NAMALWA (cell line): ENCODE measurements around the gene CNOT10.
"Not testable (repeated sequence)": the region's sequence is repeated elsewhere in the genome, so short reads cannot be mapped to it uniquely, and the experiment has no call there.

ENCODE experiments used
- DNase-seq: peaks from one replicate; pipeline ENCODE4 v3.0.0-alpha.2; 2015; ENCODE audit warnings: low spot score

Gene CNOT10

GRCh38 chr3:32696523-32696922 lies 11.5 kb downstream of the CNOT10 start:
- DNase-seq, result no peak

- no peak for DNase-seq
Observed at GRCh38 chr3:32698506-32698905, 13.5 kb downstream of the CNOT10 start.

GRCh38 chr3:32699429-32699828 lies 14.4 kb downstream of the CNOT10 start:
- no peak for DNase-seq

- no peak for DNase-seq
Observed at GRCh38 chr3:32700244-32700643, 15.3 kb downstream of the CNOT10 start.

GRCh38 chr3:32703491-32703972 lies 18.5 kb downstream of the CNOT10 start:
- DNase-seq, result no peak

GRCh38 chr3:32705232-32705631 lies 20.2 kb downstream of the CNOT10 start:
- no peak for DNase-seq

GRCh38 chr3:32706348-32707025 lies 21.5 kb downstream of the CNOT10 start:
- no peak for DNase-seq

GRCh38 chr3:32707026-32707370 lies 22.0 kb downstream of the CNOT10 start:
- no peak for DNase-seq

- no peak for DNase-seq
Observed at GRCh38 chr3:32708672-32709283, 23.8 kb downstream of the CNOT10 start.

- no peak for DNase-seq
Observed at GRCh38 chr3:32709346-32709745, 24.4 kb downstream of the CNOT10 start.

- no peak for DNase-seq
Observed at GRCh38 chr3:32712506-32713055, 27.6 kb downstream of the CNOT10 start.

- no peak for DNase-seq
Observed at GRCh38 chr3:32713181-32713580, 28.2 kb downstream of the CNOT10 start.

GRCh38 chr3:32719335-32719734 lies 34.3 kb downstream of the CNOT10 start:
- no peak for DNase-seq

GRCh38 chr3:32719931-32720330 lies 34.9 kb downstream of the CNOT10 start:
- DNase-seq, result no peak

- no peak for DNase-seq
Observed at GRCh38 chr3:32725721-32726120, 40.7 kb downstream of the CNOT10 start.

GRCh38 chr3:32733631-32734229 lies 48.7 kb downstream of the CNOT10 start:
- peak; percentile 65 for DNase-seq

GRCh38 chr3:32734756-32735155 lies 49.8 kb downstream of the CNOT10 start:
- no peak for DNase-seq

- not testable (repeated sequence) for DNase-seq
Observed at GRCh38 chr3:32743470-32743869, 58.5 kb downstream of the CNOT10 start.

GRCh38 chr3:32743934-32744333 lies 58.9 kb downstream of the CNOT10 start:
- no peak for DNase-seq

- no peak for DNase-seq
Observed at GRCh38 chr3:32751377-32751776, 66.4 kb downstream of the CNOT10 start.

- DNase-seq, result no peak
Observed at GRCh38 chr3:32755761-32756160, 70.8 kb downstream of the CNOT10 start.

GRCh38 chr3:32757618-32758374 lies 72.8 kb downstream of the CNOT10 start:
- DNase-seq, result no peak

- no peak for DNase-seq
Observed at GRCh38 chr3:32758375-32758753, 73.4 kb downstream of the CNOT10 start.
